NCI-H1417 treated with DMSO at 0.1 percent for 48 hours (cell line): Measurements from ENCODE around the gene LAGE3.

ENCODE experiments used
- DNase-seq: peaks from one replicate; lab custom pipeline; 2025; lab: John Stamatoyannopoulos, UW

Gene LAGE3

GRCh38 chrX:154476821-154477220, 2.3 kb downstream of the LAGE3 start:
- DNase-seq = no peak

GRCh38 chrX:154473683-154474082, 5.4 kb downstream of the LAGE3 start:
- no peak for DNase-seq

- DNase-seq = no peak
Measured at GRCh38 chrX:154472685-154473632, 6.1 kb downstream of the LAGE3 start.

GRCh38 chrX:154471839-154472684, 7.0 kb downstream of the LAGE3 start:
- no peak for DNase-seq

GRCh38 chrX:154470914-154471568, 8.0 kb downstream of the LAGE3 start:
- no peak for DNase-seq

- no peak for DNase-seq
Measured at GRCh38 chrX:154470434-154470833, 8.6 kb downstream of the LAGE3 start.

GRCh38 chrX:154469880-154470279, 9.2 kb downstream of the LAGE3 start:
- no peak for DNase-seq

GRCh38 chrX:154469114-154469513, 10.0 kb downstream of the LAGE3 start:
- DNase-seq = no peak

- DNase-seq = no peak
Measured at GRCh38 chrX:154468217-154468616, 10.9 kb downstream of the LAGE3 start.

GRCh38 chrX:154467556-154467955, 11.5 kb downstream of the LAGE3 start:
- DNase-seq = no peak

GRCh38 chrX:154466907-154467306, 12.2 kb downstream of the LAGE3 start:
- no peak for DNase-seq

- DNase-seq = no peak
Measured at GRCh38 chrX:154466036-154466435, 13.0 kb downstream of the LAGE3 start.

GRCh38 chrX:154465601-154466000, 13.5 kb downstream of the LAGE3 start:
- no peak for DNase-seq

GRCh38 chrX:154464806-154465365, 14.2 kb downstream of the LAGE3 start:
- no peak for DNase-seq

- DNase-seq = no peak
Measured at GRCh38 chrX:154463611-154464220, 15.4 kb downstream of the LAGE3 start.

- no peak for DNase-seq
Measured at GRCh38 chrX:154462396-154462795, 16.7 kb downstream of the LAGE3 start.

- no peak for DNase-seq
Measured at GRCh38 chrX:154460326-154460725, 18.8 kb downstream of the LAGE3 start.

GRCh38 chrX:154459832-154460231, 19.2 kb downstream of the LAGE3 start:
- no peak for DNase-seq

- DNase-seq = no peak
Measured at GRCh38 chrX:154458954-154459778, 19.9 kb downstream of the LAGE3 start.

- DNase-seq = no peak
Measured at GRCh38 chrX:154458116-154458953, 20.7 kb downstream of the LAGE3 start, which contains the start of gene PLXNA3. TSS of gene PLXNA3 (plus strand) at chrX:154458281. CDS start at chrX:154460184, 1,903 bp downstream.
